ENCODE results near the gene NTM.

- no peak for TF ChIP-seq POLR2A (IDR thresholded peaks at IDR 0.05)
- no peak for TF ChIP-seq CTCF (IDR thresholded peaks at IDR 0.05)
- no peak for TF ChIP-seq EP300 (IDR thresholded peaks at IDR 0.05)
These were observed 135.9 kb downstream of the NTM start for GRCh38 chr11:131506348-131506747.
